ENCODE data around the gene NR1D1. TPM values are rescaled to one million over a fixed set of nuclear protein-coding genes. Genes with fewer than 3 reads are reported as not detected.

The NR1D1 gene
- total and polyA plus RNA-seq, 2 of the 13 experiments (the other 11 are each of a cell fraction or from before 2014, with no cell fraction given) = 2.1 to 2.7 TPM

GRCh38 chr17:40063187-40063771, 37.1 kb downstream of the NR1D1 start (continued):
- TF ChIP-seq ZNF232 (CRISPR knock-in tag; IDR thresholded peaks at IDR 0.05; ENCODE audit: borderline replicate concordance) = peak; percentile 44; the same call in 1 of the 2 replicates
- peak; percentile 69; the same call in 1 of the 2 replicates for TF ChIP-seq HDAC1 (CRISPR knock-in tag; IDR thresholded peaks at IDR 0.05)
- TF ChIP-seq ZFP37 (CRISPR knock-in tag; IDR thresholded peaks at IDR 0.05; ENCODE audit: borderline replicate concordance) = no peak
- peak; percentile 86; the same call in 1 of the 2 replicates for TF ChIP-seq PHF8 (CRISPR knock-in tag; IDR thresholded peaks at IDR 0.05)
- TF ChIP-seq ZBTB33 (CRISPR knock-in tag; IDR thresholded peaks at IDR 0.05) = no peak
- peak; percentile 55; the same call in 1 of the 2 replicates for TF ChIP-seq DR1 (CRISPR knock-in tag; IDR thresholded peaks at IDR 0.05)
- peak; percentile 51 for TF ChIP-seq SKIL (CRISPR knock-in tag; IDR thresholded peaks at IDR 0.05; ENCODE audit: borderline replicate concordance)
- peak; percentile 71 for TF ChIP-seq TBX2 (CRISPR knock-in tag; IDR thresholded peaks at IDR 0.05; ENCODE audit: borderline replicate concordance)
- no peak for TF ChIP-seq EHMT2 (IDR thresholded peaks at IDR 0.05; ENCODE audit: borderline replicate concordance, low read depth, low read length)
- peak; percentile 79 for TF ChIP-seq MED8 (CRISPR knock-in tag; IDR thresholded peaks at IDR 0.05; ENCODE audit: insufficient replicate concordance)
- TF ChIP-seq BRD4 (CRISPR knock-in tag; IDR thresholded peaks at IDR 0.05) = 0 out of 2 replicates have a peak, but pooled peaks have one; percentile 33
- 0 out of 2 replicates have a peak, but pooled peaks have one; percentile 21 for TF ChIP-seq ISL2 (CRISPR knock-in tag; IDR thresholded peaks at IDR 0.05)
- TF ChIP-seq SALL1 (CRISPR knock-in tag; IDR thresholded peaks at IDR 0.05) = peak; percentile 56; the same call in 1 of the 2 replicates
- TF ChIP-seq GMEB2 (CRISPR knock-in tag; IDR thresholded peaks at IDR 0.05; ENCODE audit: low read depth) = no peak
- TF ChIP-seq NR0B2 (CRISPR knock-in tag; IDR thresholded peaks at IDR 0.05) = peak; percentile 82; the same call in 1 of the 2 replicates
- TF ChIP-seq ZNF800 (CRISPR knock-in tag; IDR thresholded peaks at IDR 0.05) = no peak
- 0 out of 2 replicates have a peak, but pooled peaks have one; percentile 20 for TF ChIP-seq ZNF589 (CRISPR knock-in tag; conservative IDR thresholded peaks at IDR 0.05)
- TF ChIP-seq MBNL3 (CRISPR knock-in tag; conservative IDR thresholded peaks at IDR 0.05) = no peak
- peak; percentile 41 for TF ChIP-seq MED1 (CRISPR knock-in tag; IDR thresholded peaks at IDR 0.05)
